Transverse colon (tissue), 4 donors: ENCODE results near the gene CCT2.

Source experiments
- CTCF ChIP-seq, 5 experiments: fragments of 200-600 bp in 3 of 5; fragments of 450-650 bp in 2 of 5; sonication (generic) in 3 of 5; IDR thresholded peaks; 1 replicate in 2 of 5; 2 replicates in 3 of 5; pipeline ENCODE4 v1.5.1; 2016 to 2017; ENCODE audit warnings: antibody characterized with exemption in 5 of 5, inconsistent platforms in 3 of 5, mild to moderate bottlenecking in 2 of 5, moderate library complexity in 1 of 5
- EP300 ChIP-seq: sonication (generic); formaldehyde crosslinking; IDR thresholded peaks from one replicate; pipeline ENCODE4 v1.6.1; 2017; ENCODE audit warnings: antibody characterized with exemption, low read depth
- POLR2A ChIP-seq: fragments of 450-650 bp; IDR thresholded peaks from one replicate; pipeline ENCODE4 v1.6.1; 2016; ENCODE audit warnings: antibody characterized with exemption, mild to moderate bottlenecking, moderate library complexity
- POLR2AphosphoS5 ChIP-seq, 3 donors: sonication (generic); formaldehyde crosslinking; IDR thresholded peaks; one replicate each; pipeline ENCODE4 v1.6.1; 2016; ENCODE audit warnings: antibody characterized with exemption in 3 of 3

- TF ChIP-seq CTCF (IDR thresholded peaks at IDR 0.05) (no peak), POLR2AphosphoS5 (IDR thresholded peaks at IDR 0.05) (no peak), POLR2A (no peak), EP300 (no peak)
Observed at GRCh38 chr12:69608114-69608513, 22.9 kb downstream of the CCT2 start.
